ENCODE results near the gene AGXT. TPM values are rescaled to one million over a fixed set of nuclear protein-coding genes. Genes with fewer than 3 reads are reported as not detected.
"Not testable (repeated sequence)": the region's sequence is repeated elsewhere in the genome, so short reads cannot be mapped to it uniquely, and the experiment has no call there.

Gene AGXT
- total RNA-seq, 1 donor from 2014 or later, result not detected

- no peaks in the 10 kb centered on the region for H3K36me3 Mint-ChIP-seq (ENCODE audit: unreplicated experiment)
- H3K4me3 Mint-ChIP-seq (ENCODE audit: unreplicated experiment), result no peak overlapping the region
- peaks cover 4% of the 10 kb centered on the region for H3K4me1 Mint-ChIP-seq (ENCODE audit: low read depth, unreplicated experiment)
- TF ChIP-seq CTCF (IDR thresholded peaks at IDR 0.05; ENCODE audit: partially characterized antibody, unreplicated experiment), result no peak
- H3K27me3 Mint-ChIP-seq (ENCODE audit: unreplicated experiment), result no peaks in the 10 kb centered on the region
- no peak for DNase-seq
- peaks cover 13% of the 10 kb centered on the region for H3K9me3 Mint-ChIP-seq (ENCODE audit: unreplicated experiment)
- H3K27ac Mint-ChIP-seq (ENCODE audit: unreplicated experiment), result no peak overlapping the region
Measured at GRCh38 chr2:240839152-240840143, 29.2 kb upstream of the AGXT start.

- Mint-ChIP-seq H3K4me1 (ENCODE audit: low read depth, unreplicated experiment) (peaks cover 4% of the 10 kb centered on the region), H3K4me3 (ENCODE audit: unreplicated experiment) (no peak overlapping the region), H3K27ac (ENCODE audit: unreplicated experiment) (no peak overlapping the region), H3K9me3 (ENCODE audit: unreplicated experiment) (peaks cover 11% of the 10 kb centered on the region), H3K36me3 (ENCODE audit: unreplicated experiment) (peaks cover 7% of the 10 kb centered on the region), H3K27me3 (ENCODE audit: unreplicated experiment) (no peaks in the 10 kb centered on the region)
- DNase-seq, result peak; percentile 82
- peak; percentile 54 for TF ChIP-seq CTCF (IDR thresholded peaks at IDR 0.05; ENCODE audit: partially characterized antibody, unreplicated experiment)
Measured at GRCh38 chr2:240840435-240841060, 28.1 kb upstream of the AGXT start.

GRCh38 chr2:240846309-240846708 lies 22.3 kb upstream of the AGXT start:
- DNase-seq; H3K4me3 Mint-ChIP-seq (ENCODE audit: unreplicated experiment); H3K27me3 Mint-ChIP-seq (ENCODE audit: unreplicated experiment); H3K27ac Mint-ChIP-seq (ENCODE audit: unreplicated experiment); H3K36me3 Mint-ChIP-seq (ENCODE audit: unreplicated experiment); H3K4me1 Mint-ChIP-seq (ENCODE audit: low read depth, unreplicated experiment): not testable (repeated sequence)
- H3K9me3 Mint-ChIP-seq (ENCODE audit: unreplicated experiment), result peaks cover 11% of the 10 kb centered on the region

GRCh38 chr2:240846873-240847595 lies 21.6 kb upstream of the AGXT start:
- H3K36me3 Mint-ChIP-seq (ENCODE audit: unreplicated experiment), result peaks cover 7% of the 10 kb centered on the region
- H3K9me3 Mint-ChIP-seq (ENCODE audit: unreplicated experiment), result peaks cover 11% of the 10 kb centered on the region
- no peak overlapping the region for H3K27ac Mint-ChIP-seq (ENCODE audit: unreplicated experiment)
- no peak for TF ChIP-seq CTCF (IDR thresholded peaks at IDR 0.05; ENCODE audit: partially characterized antibody, unreplicated experiment)
- H3K4me1 Mint-ChIP-seq (ENCODE audit: low read depth, unreplicated experiment), result no peaks in the 10 kb centered on the region
- no peak for DNase-seq
- peaks cover 7% of the 10 kb centered on the region for H3K27me3 Mint-ChIP-seq (ENCODE audit: unreplicated experiment)
- H3K4me3 Mint-ChIP-seq (ENCODE audit: unreplicated experiment), result no peak overlapping the region

GRCh38 chr2:240847817-240848216 lies 20.8 kb upstream of the AGXT start:
- DNase-seq, result no peak
- no peak overlapping the region for H3K4me3 Mint-ChIP-seq (ENCODE audit: unreplicated experiment)
- H3K4me1 Mint-ChIP-seq (ENCODE audit: low read depth, unreplicated experiment), result no peaks in the 10 kb centered on the region
- H3K36me3 Mint-ChIP-seq (ENCODE audit: unreplicated experiment), result peaks cover 7% of the 10 kb centered on the region
- TF ChIP-seq CTCF (IDR thresholded peaks at IDR 0.05; ENCODE audit: partially characterized antibody, unreplicated experiment), result no peak
- peaks cover 10% of the 10 kb centered on the region for H3K27me3 Mint-ChIP-seq (ENCODE audit: unreplicated experiment)
- no peak overlapping the region for H3K27ac Mint-ChIP-seq (ENCODE audit: unreplicated experiment)
- H3K9me3 Mint-ChIP-seq (ENCODE audit: unreplicated experiment), result peaks cover 11% of the 10 kb centered on the region

All from glutamatergic neuron (in vitro differentiated cells).